Neural progenitor cell (in vitro differentiated cells): ENCODE measurements around the gene RHCG. TPM values are rescaled to one million over a fixed set of nuclear protein-coding genes. Genes with fewer than 3 reads are reported as not detected.

Source experiments
- DNase-seq: peaks from one replicate; pipeline ENCODE4 v3.0.0-alpha.2; 2016; ENCODE audit warnings: low spot score
- H2AFZ ChIP-seq: fragments of 200-600 bp; sonication (generic); replicated peaks from 2 replicates; pipeline ENCODE4 v1.6.1; 2016; ENCODE audit warnings: antibody characterized with exemption
- H3F3A ChIP-seq: fragments of 200-600 bp; sonication (generic); 2 replicates; pipeline ENCODE4 v1.6.1; 2016; ENCODE audit warnings: antibody characterized with exemption, low read depth
- H3K27ac ChIP-seq: fragments of 200-600 bp; sonication (generic); 2 replicates; pipeline ENCODE4 v1.5.1; 2016; ENCODE audit warnings: mild to moderate bottlenecking
- H3K27me3 ChIP-seq: fragments of 200-600 bp; sonication (generic); 2 replicates; pipeline ENCODE4 v1.6.1; 2016; ENCODE audit warnings: mild to moderate bottlenecking, moderate library complexity
- H3K36me3 ChIP-seq: fragments of 200-600 bp; sonication (generic); 2 replicates; pipeline ENCODE4 v1.5.1; 2016
- H3K4me1 ChIP-seq: fragments of 200-600 bp; sonication (generic); 2 replicates; pipeline ENCODE4 v1.6.1; 2016; ENCODE audit warnings: mixed run types
- H3K4me2 ChIP-seq: fragments of 200-600 bp; sonication (generic); 2 replicates; pipeline ENCODE4 v1.6.1; 2016
- H3K4me3 ChIP-seq: fragments of 200-600 bp; sonication (generic); 2 replicates; pipeline ENCODE4 v1.5.1; 2016
- H3K79me2 ChIP-seq: fragments of 200-600 bp; sonication (generic); 2 replicates; pipeline ENCODE4 v1.6.1; 2016; ENCODE audit warnings: low read depth
- H3K9ac ChIP-seq: fragments of 200-600 bp; sonication (generic); 2 replicates; pipeline ENCODE4 v1.6.1; 2016
- H3K9me3 ChIP-seq: fragments of 200-600 bp; sonication (generic); 2 replicates; pipeline ENCODE4 v1.5.1; 2016; ENCODE audit warnings: low read depth
- H4K20me1 ChIP-seq: fragments of 200-600 bp; sonication (generic); 2 replicates; pipeline ENCODE4 v1.6.1; 2016; ENCODE audit warnings: low read depth
- H3K27ac Mint-ChIP-seq: 3 replicates; pipeline ENCODE4 v1.8.0; 2021; ENCODE audit warnings: mixed read lengths
- H3K27me3 Mint-ChIP-seq: 2 replicates; pipeline ENCODE4 v1.8.0; 2022; ENCODE audit warnings: low read depth, mild to moderate bottlenecking, inconsistent platforms, moderate library complexity, mixed read lengths; ENCODE audit not compliant: insufficient read depth
- H3K36me3 Mint-ChIP-seq: 3 replicates; pipeline ENCODE4 v1.8.0; 2021; ENCODE audit warnings: mixed read lengths
- H3K4me1 Mint-ChIP-seq: 3 replicates; pipeline ENCODE4 v1.8.0; 2021; ENCODE audit warnings: mixed read lengths
- H3K4me3 Mint-ChIP-seq: 3 replicates; pipeline ENCODE4 v1.8.0; 2021; ENCODE audit warnings: mild to moderate bottlenecking, moderate library complexity, mixed read lengths
- H3K9me3 Mint-ChIP-seq: 3 replicates; pipeline ENCODE4 v1.8.0; 2020; ENCODE audit warnings: mixed read lengths
- CTCF ChIP-seq: fragments of 200-600 bp; sonication (generic); IDR thresholded peaks from 2 replicates; pipeline ENCODE4 v1.5.1; 2017; ENCODE audit warnings: antibody characterized with exemption, mild to moderate bottlenecking
- EZH2 ChIP-seq: fragments of 200-600 bp; sonication (generic); IDR thresholded peaks from 2 replicates; pipeline ENCODE4 v1.6.1; 2017; ENCODE audit warnings: antibody characterized with exemption, mild to moderate bottlenecking, moderate library complexity
- EZH2phosphoT487 ChIP-seq: fragments of 200-600 bp; sonication (generic); IDR thresholded peaks from 2 replicates; pipeline ENCODE4 v1.6.1; 2017; ENCODE audit warnings: antibody characterized with exemption
- total RNA-seq: library from RNA; depleted of rRNA; stranded (reverse); fragments of >200 nt; gene quantifications from 2 replicates; pipeline ENCODE4 v1.2.3, GENCODE V29; 2015; ENCODE audit warnings: low replicate concordance

The RHCG gene
- total RNA-seq, 1 donor from 2014 or later: not detected

GRCh38 chr15:89435362-89435761 is 61.0 kb downstream of the RHCG start:
- H3K27me3 ChIP-seq: peaks cover 100% of the 10 kb centered on the region
- no peak overlapping the region for H3K4me3 ChIP-seq
- H3K4me2 ChIP-seq: peak overlapping the region; percentile 31
- H3K27ac Mint-ChIP-seq: no peak overlapping the region
- no peak overlapping the region for H3K27ac ChIP-seq
- no peaks in the 10 kb centered on the region for H3K9me3 ChIP-seq
- no peak for TF ChIP-seq CTCF
- TF ChIP-seq EZH2: no peak
- no peak for TF ChIP-seq EZH2phosphoT487
- peaks cover 4% of the 10 kb centered on the region for H4K20me1 ChIP-seq
- no peak overlapping the region for H2AFZ ChIP-seq
- peaks cover 5% of the 10 kb centered on the region for H3K4me1 Mint-ChIP-seq
- H3K4me1 ChIP-seq: peaks cover 7% of the 10 kb centered on the region
- no peaks in the 10 kb centered on the region for H3F3A ChIP-seq
- H3K9me3 Mint-ChIP-seq: no peaks in the 10 kb centered on the region
- no peak overlapping the region for H3K9ac ChIP-seq
- no peaks in the 10 kb centered on the region for H3K36me3 ChIP-seq
- H3K36me3 Mint-ChIP-seq: no peaks in the 10 kb centered on the region
- H3K4me3 Mint-ChIP-seq: no peak overlapping the region
- DNase-seq: no peak
- H3K27me3 Mint-ChIP-seq: peaks cover 26% of the 10 kb centered on the region
- H3K79me2 ChIP-seq: no peaks in the 10 kb centered on the region

GRCh38 chr15:89433686-89434085 is 62.7 kb downstream of the RHCG start:
- Histone ChIP-seq H3K79me2 (no peaks in the 10 kb centered on the region), H3K9ac (no peak overlapping the region), H3K4me1 (peaks cover 7% of the 10 kb centered on the region), H3K27ac (no peak overlapping the region), H3F3A (no peaks in the 10 kb centered on the region), H3K4me2 (no peak overlapping the region), H3K27me3 (peaks cover 100% of the 10 kb centered on the region), H4K20me1 (peaks cover 4% of the 10 kb centered on the region), H3K9me3 (no peaks in the 10 kb centered on the region), H3K4me3 (no peak overlapping the region), H3K36me3 (no peaks in the 10 kb centered on the region), H2AFZ (no peak overlapping the region)
- Mint-ChIP-seq H3K4me3 (no peak overlapping the region), H3K9me3 (no peaks in the 10 kb centered on the region), H3K36me3 (no peaks in the 10 kb centered on the region), H3K27me3 (peaks cover 27% of the 10 kb centered on the region), H3K27ac (no peak overlapping the region), H3K4me1 (peaks cover 7% of the 10 kb centered on the region)
- TF ChIP-seq CTCF: no peak
- TF ChIP-seq EZH2phosphoT487: no peak
- no peak for TF ChIP-seq EZH2
- DNase-seq: no peak

- no peaks in the 10 kb centered on the region for H3K36me3 Mint-ChIP-seq
- peaks cover 7% of the 10 kb centered on the region for H3K4me1 Mint-ChIP-seq
- H3K9me3 ChIP-seq: no peaks in the 10 kb centered on the region
- peak overlapping the region; percentile 69 for H2AFZ ChIP-seq
- peak overlapping the region; percentile 74 for H3K4me2 ChIP-seq
- peak overlapping the region; percentile 41 for H3K4me3 ChIP-seq
- H4K20me1 ChIP-seq: peaks cover 4% of the 10 kb centered on the region
- no peaks in the 10 kb centered on the region for H3K9me3 Mint-ChIP-seq
- H3K27ac Mint-ChIP-seq: no peak overlapping the region
- no peaks in the 10 kb centered on the region for H3F3A ChIP-seq
- peak; percentile 86 for DNase-seq
- H3K27me3 Mint-ChIP-seq: peaks cover 36% of the 10 kb centered on the region
- peaks cover 100% of the 10 kb centered on the region for H3K27me3 ChIP-seq
- TF ChIP-seq EZH2 (peak; percentile 81), CTCF (peak; percentile 93), EZH2phosphoT487 (peak; percentile 63)
- H3K79me2 ChIP-seq: no peaks in the 10 kb centered on the region
- no peak overlapping the region for H3K9ac ChIP-seq
- H3K36me3 ChIP-seq: no peaks in the 10 kb centered on the region
- no peak overlapping the region for H3K27ac ChIP-seq
- H3K4me1 ChIP-seq: peaks cover 7% of the 10 kb centered on the region
- peak overlapping the region; percentile 56 for H3K4me3 Mint-ChIP-seq
Observed at GRCh38 chr15:89430530-89431341, 65.6 kb downstream of the RHCG start.
